GM12892 (cell line): Measurements from ENCODE around the gene PPFIA1.

ENCODE experiments used
- DNase-seq: peaks from one replicate; pipeline ENCODE4 v3.0.0; 2011; ENCODE audit not compliant: insufficient read length
- FAIRE-seq: peaks from 2 replicates; lab custom pipeline; 2011; peaks lifted over from hg19 to GRCh38; lab: Jason Lieb, UNC
- POLR2A ChIP-seq: IDR thresholded peaks from 2 replicates; pipeline ENCODE4 v1.6.1; 2011; ENCODE audit warnings: low read depth, low read length, control low read depth
- POLR2AphosphoS5 ChIP-seq: IDR thresholded peaks from 2 replicates; pipeline ENCODE4 v1.6.1; 2011; ENCODE audit warnings: low read depth, low read length, control low read depth
- TAF1 ChIP-seq: IDR thresholded peaks from 2 replicates; pipeline ENCODE4 v1.6.1; 2011; ENCODE audit warnings: low read depth, mild to moderate bottlenecking, control low read depth, low read length, borderline replicate concordance

The PPFIA1 gene

DNA sequence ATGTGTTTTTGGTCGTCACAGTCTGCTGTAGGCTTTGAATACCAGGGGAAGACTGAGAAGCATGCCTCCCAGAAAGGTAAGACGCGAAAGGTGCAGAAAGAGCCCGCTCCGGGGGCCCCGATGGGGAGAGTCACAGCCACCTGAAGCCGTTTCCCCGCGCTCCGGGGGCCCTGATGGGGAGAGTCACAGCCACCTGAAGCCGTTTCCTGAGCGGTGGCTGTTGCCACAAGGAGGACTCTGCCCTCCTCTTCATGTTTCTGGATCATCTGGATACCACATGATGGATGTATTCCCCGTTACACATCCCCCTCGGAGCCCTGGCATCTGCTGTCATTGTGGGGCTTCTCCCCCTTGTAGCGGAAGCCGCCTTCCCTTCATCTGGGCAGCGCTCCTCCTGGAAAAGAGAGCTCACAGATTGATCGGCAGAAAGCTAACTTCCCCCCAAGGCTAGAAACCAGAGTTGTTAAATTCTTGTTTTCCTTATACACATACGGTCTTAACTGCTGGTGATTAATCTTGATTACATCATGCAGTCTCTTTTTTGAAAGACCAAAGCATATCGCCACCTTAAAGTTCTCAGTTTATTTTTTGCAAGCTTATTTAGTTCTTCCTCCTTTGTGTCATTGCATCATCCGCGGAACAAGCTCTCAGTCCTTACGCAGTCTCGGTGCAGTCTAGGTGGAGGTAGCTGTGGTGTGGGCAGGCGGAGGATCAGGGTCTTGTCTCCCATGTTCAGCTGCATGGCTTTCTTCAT, 145.3 kb downstream of the PPFIA1 start:
- no peak for DNase-seq
- FAIRE-seq, result no peak
- TF ChIP-seq POLR2A, result no peak
- no peak for TF ChIP-seq POLR2AphosphoS5
- TF ChIP-seq TAF1, result no peak

DNA sequence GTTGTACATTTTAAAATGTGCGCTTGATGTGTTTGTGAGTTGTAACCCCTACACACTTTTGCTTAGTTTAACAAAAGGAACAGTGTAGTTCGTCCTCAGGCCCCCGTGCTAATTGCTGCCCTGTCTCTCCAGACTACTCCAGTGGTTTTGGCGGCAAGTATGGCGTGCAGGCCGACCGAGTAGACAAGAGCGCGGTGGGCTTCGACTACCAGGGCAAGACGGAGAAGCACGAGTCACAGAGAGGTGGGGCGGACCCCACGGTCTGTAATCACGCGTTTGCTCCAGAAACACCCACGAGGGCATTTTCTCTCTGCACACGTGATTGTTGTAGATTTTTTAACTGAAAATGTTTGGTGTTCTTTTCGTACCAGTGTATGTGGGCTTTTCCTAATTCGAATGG, 146.4 kb downstream of the PPFIA1 start:
- DNase-seq, result no peak
- no peak for TF ChIP-seq POLR2AphosphoS5
- TF ChIP-seq TAF1, result no peak
- TF ChIP-seq POLR2A, result no peak
- FAIRE-seq, result no peak

DNA sequence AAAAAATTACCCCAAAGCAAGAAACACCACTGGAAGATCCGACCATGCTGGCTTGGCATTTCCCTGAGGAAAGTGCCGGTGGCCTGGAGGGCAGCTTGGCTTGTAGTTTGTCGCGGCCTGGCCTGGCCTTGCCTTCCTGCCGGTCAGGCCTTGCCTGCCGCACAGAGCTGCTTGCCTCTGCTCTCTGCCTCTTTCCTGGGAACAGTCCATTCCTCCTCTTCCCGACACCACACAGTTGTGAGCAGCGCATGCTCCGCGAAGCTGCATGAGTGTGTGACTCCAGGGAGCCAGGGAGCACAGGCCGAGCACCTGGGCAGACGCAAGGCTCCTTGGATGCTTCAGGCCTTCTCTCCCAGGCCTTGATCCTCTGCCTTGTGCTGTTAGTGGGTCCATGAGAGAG, 147.6 kb downstream of the PPFIA1 start:
- DNase-seq, result no peak
- TF ChIP-seq POLR2A (no peak), POLR2AphosphoS5 (no peak), TAF1 (no peak)
- no peak for FAIRE-seq

DNA sequence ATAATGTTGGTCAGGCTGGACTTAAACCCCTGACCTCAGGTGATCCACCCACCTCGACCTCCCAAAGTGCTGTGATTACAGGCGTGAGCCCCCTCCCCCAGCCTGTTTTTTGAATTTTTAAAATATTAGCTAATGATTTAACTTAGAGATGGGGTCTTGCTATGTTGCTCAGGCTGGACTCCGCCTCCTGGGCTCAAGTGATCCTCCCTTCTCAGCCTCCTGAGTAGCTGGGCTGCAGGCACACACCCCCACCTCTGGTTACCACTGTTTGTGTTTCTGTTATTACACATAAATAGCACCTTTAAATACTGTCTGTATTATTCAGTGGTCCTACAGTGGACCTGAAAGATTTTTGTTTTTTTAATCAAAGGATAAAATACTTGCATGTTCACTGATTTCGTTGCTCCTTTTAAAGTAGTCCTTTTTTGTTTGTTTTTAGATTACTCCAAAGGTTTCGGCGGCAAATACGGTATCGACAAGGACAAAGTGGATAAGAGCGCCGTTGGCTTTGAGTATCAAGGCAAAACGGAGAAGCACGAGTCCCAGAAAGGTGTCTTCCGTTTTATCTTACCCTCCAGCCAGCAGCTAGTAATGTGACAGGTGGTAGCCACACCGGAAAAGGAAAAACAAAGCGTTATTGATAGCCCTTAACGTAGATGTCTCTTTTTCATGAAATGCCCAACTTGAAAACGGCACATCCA, 149.0 kb downstream of the PPFIA1 start:
- FAIRE-seq (no peak), DNase-seq (no peak)
- TF ChIP-seq POLR2A (no peak), POLR2AphosphoS5 (no peak), TAF1 (no peak)

DNA sequence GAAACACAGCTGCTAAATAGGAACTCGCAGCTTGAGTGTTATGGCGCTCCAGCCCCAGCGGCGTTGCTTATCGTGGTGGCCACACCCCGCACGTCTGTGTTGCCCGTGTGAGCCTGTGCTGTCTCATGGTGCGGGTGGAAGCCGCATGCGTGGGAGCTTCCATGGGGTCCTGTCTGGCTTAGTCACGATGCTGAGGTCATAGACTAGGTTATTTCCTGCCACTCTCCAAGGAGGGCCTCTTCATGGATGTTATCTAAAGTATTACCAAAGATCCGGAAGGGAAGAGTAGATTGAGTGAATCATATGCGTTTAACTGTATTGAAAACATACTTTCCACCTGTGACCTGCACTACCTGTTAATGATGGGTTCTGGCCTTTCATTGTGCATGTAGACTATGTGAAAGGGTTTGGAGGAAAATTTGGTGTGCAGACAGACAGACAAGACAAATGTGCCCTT, 149.5 kb downstream of the PPFIA1 start:
- TF ChIP-seq TAF1 (no peak), POLR2A (no peak), POLR2AphosphoS5 (no peak)

DNA sequence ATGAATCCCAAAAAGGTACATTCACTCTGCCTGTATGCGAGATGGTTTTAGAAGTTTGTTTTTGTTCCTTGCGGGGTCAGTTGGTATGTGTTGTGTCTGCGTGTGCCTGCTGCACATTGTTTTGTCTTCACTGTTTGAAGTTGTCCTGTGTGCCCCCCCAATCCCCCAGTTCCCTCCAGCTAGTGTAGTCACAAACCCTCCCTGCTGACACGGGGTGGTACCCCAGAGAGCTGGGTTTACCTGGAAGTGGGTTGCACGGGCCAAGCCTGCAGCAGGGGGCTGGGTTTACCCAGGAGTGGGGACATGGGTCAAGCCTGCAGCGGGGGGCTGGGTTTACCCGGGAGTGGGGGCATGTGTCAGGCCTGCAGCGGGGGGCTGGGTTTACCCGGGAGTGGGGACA, 150.0 kb downstream of the PPFIA1 start:
- FAIRE-seq (no peak), DNase-seq (no peak)
- TF ChIP-seq POLR2A, result no peak
- no peak for TF ChIP-seq TAF1
- no peak for TF ChIP-seq POLR2AphosphoS5

More for the DNA sequence above, 149.5 kb downstream of the PPFIA1 start:
- FAIRE-seq, result no peak
- no peak for DNase-seq

DNA sequence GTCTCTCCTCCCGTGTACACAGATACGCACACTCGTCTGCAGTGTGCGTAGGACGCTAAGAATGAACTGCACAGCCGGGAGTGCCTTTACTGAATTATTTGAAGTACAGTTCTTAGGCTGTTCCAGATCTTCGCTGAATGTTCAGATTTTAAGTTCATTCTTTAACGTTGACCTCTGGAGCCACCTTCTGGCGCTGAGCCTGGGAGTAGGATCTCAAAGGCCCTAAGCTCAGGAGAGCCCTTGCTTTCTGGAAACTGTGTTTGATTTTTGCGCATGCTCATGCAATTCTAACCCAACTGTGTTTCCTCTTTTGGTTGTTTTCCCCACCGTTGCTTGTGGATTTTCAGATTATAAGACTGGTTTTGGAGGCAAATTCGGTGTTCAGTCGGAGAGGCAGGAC, 150.6 kb downstream of the PPFIA1 start:
- FAIRE-seq (peak; percentile 14), DNase-seq (no peak)
- TF ChIP-seq POLR2A (no peak), TAF1 (no peak), POLR2AphosphoS5 (no peak)

DNA sequence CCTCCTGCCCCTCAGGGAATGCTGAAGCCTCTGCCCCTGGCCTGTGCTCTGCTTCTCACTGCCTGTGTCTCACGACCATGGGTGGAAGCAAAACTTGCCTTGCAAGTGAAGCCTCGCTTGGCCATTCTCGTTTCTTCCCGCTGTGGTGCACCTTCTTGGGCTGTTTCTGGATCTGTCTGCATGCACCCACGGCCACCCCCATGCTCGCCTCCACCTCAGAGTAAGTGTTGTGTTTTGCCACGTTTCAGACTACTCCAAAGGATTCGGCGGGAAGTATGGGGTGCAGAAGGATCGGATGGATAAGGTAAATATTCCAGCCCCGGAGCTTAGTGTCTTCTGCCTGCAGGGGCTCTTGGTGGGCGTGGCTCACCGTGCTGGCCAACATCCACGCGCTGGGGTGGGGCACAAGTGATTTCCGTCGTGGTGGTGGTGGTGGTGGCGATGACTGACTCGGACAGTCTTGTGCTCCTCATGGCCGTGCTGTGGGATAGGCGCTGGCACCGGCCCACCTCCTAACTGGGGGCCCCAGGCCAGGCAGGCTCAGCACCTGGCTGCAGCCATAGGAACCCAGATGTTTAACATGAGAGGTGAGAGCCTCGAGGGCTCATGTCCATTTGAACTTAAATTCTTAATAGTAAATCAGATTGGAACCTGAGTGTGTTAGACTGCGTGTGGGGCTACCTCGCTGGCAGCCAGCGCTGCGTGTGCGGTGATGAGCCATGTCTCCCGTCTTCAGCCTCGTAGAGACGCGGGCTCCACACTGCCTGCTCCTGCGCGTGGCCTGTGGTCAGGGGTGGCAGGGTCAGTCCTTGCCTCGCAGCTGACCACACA, 152.4 kb downstream of the PPFIA1 start:
- DNase-seq, result no peak
- no peak for TF ChIP-seq POLR2AphosphoS5
- no peak for FAIRE-seq

DNA sequence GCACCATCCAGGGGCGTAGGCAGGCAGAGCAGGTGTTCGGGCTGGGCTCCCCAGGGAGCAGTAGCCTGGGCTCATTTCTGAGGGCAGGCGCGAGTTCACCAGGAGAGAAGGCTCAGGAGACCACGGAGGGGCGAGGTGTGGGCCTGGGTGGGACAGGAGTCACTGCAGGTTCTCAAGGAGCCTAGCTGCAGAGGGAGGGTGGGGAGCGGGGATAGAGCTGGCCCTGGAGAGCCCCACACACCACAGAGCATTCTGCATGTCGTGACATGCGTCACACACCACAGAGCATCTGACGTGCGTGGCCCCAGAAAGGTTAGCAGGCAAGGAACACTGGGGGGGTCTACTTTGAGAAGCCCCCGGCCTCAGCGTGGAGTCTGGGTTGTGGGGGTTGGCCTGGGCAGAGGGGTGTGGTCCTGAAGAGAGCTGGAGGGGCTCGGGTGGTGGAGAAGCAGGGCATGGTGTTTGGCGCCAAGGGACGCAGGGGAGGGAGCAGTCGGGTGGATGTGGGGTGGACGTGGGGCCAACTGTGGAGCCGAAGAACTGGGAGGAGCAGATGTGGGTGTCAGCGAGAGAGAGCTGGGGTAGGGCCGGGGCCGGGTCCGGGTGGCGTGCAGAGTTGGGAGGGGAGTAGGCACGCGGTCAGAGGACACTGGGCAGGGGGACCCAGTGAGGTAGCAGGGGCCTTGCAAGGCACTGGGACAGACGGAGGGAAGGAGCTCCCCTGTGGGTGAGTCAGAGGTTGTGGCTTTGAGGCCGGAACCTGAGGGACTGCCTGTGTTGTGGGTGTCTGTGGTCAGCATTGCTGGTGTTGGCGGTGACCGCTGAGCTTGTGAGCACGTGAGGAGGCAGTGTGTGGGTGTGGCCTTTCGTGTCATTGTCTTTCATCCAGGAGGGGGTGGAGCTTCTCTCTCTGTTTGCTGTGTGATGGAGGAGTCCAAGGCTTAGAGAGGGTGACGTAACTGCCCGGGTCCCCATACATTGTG, 153.3 kb downstream of the PPFIA1 start:
- DNase-seq, result peak; percentile 58
- FAIRE-seq, result no peak
- TF ChIP-seq POLR2A, result no peak
- TF ChIP-seq POLR2AphosphoS5, result no peak
- no peak for TF ChIP-seq TAF1

DNA sequence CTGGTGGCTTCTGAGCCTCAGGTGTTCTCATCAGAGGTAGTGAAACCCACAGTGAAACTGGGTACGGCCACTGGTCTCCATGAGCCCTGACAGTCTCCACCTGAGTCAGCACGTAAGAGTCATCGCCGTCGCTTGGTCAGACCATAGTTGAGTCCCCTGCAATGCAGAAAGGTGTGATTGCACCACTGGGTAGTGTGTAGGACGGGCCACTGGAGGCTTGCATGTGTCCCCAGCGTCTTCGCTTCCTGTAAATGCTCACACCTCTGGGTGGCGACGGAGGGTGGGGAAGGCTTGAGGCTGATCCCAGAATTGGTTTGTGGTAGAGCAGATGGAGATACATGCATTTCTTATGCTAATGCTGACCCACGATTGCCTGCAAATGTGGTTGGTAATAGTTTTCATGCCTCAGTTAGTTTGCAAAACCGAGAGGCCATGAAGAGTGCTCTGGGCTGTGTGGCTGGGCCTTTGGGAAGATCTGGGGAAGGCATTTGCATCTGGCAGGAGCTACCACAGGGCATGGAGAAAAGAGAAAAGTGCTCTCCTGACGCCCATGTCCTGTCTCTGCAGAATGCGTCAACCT, 154.4 kb downstream of the PPFIA1 start:
- FAIRE-seq (no peak), DNase-seq (no peak)
- TF ChIP-seq POLR2AphosphoS5 (no peak), TAF1 (no peak), POLR2A (no peak)
